A673 (cell line): Measurements from ENCODE around the gene C12orf50.

Experiments
- CTCF ChIP-seq: fragments of 300-800, 200-600 bp; sonication (generic); conservative IDR thresholded peaks from 2 replicates; pipeline ENCODE4 v1.5.1; 2017; ENCODE audit warnings: low read depth, mild to moderate bottlenecking, antibody characterized with exemption, low read length, moderate library complexity, mixed read lengths
- EZH2 ChIP-seq: fragments of 200-600 bp; sonication (generic); IDR thresholded peaks from 2 replicates; pipeline ENCODE4 v1.6.1; 2017; ENCODE audit warnings: borderline replicate concordance, low read depth, mild to moderate bottlenecking, mixed read lengths, antibody characterized with exemption, low read length; ENCODE audit not compliant: poor library complexity, severe bottlenecking

GRCh38 chr12:88001327-88001726, 27.9 kb downstream of the C12orf50 start:
- no peak for TF ChIP-seq CTCF
- no peak for TF ChIP-seq EZH2
